HS-5 (cell line): ENCODE measurements around the gene MUC4.
"Not testable (repeated sequence)": the region's sequence is repeated elsewhere in the genome, so short reads cannot be mapped to it uniquely, and the experiment has no call there.

Experiments
- DNase-seq: peaks from one replicate; pipeline ENCODE4 v3.0.0-alpha.2; 2012; ENCODE audit warnings: low read depth

The MUC4 gene

DNA sequence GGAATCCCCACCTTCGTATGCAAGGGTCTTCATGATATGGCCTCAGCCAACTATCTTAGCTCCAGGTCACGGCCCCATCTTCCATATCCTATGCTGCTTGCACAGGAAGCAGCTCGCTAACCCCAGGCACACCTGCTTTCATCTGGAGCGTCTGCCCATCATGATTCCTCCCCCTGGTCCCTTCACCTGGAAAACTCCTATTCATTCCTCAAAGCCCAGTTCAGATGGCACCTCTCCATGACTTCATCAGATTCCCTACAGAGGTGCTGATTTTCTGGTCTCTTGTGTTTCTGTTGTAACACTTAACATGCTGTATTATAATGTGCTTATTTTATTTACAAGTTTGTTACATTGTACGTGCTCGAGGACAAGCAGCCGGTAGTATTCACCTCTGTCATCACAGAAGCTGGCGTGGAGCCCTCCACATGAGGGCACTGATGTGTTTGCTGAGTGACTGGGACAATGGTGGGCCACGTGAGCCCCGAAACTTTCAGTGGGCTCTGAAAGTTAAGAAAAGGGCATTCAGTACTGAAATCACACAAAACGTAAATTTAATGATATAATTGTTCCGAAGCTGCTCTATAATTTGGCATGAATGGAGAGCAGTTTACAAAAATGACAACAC, 74.8 kb downstream of the MUC4 start:
- DNase-seq = no peak

DNA sequence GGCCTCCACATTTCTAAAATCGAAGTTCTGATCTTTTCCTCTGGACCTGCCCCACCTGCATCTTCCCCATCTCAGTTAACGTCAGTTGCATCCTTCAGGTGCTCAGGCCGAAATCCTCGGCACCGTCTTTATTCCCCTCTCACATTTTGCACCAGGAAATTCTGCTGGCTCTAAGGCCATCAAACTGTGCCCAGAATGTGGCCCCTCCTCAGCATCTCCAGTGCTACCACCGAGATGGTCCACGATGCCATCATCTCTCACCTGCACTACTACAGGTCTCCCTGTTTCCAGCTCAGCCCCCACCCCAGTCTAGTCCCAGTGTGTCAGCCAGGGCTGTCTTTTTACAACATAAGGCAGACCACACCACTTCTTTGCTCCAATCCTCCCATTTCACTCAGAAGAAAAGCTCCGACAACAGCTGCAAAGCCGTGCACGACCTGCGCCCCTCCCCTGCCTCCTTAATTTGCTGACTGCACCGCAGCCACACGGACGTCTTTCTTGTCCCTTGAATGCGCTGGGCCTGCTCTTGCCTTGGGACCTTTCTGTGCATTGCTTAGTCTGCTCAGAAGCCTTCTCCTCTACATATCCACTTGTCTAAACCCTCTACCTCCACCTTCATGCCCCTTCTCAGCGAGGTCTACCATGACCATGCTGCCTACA, 76.6 kb downstream of the MUC4 start:
- DNase-seq = no peak

- no peak for DNase-seq
Observed at GRCh38 chr3:195732940-195733339, 78.8 kb downstream of the MUC4 start.

- DNase-seq = no peak
Observed at GRCh38 chr3:195731356-195731905, 80.3 kb downstream of the MUC4 start.

- no peak for DNase-seq
Observed at GRCh38 chr3:195729476-195730251, 82.1 kb downstream of the MUC4 start.

GRCh38 chr3:195728789-195729188, 82.9 kb downstream of the MUC4 start:
- not testable (repeated sequence) for DNase-seq

GRCh38 chr3:195727606-195728195, 84.0 kb downstream of the MUC4 start:
- DNase-seq = no peak

DNA sequence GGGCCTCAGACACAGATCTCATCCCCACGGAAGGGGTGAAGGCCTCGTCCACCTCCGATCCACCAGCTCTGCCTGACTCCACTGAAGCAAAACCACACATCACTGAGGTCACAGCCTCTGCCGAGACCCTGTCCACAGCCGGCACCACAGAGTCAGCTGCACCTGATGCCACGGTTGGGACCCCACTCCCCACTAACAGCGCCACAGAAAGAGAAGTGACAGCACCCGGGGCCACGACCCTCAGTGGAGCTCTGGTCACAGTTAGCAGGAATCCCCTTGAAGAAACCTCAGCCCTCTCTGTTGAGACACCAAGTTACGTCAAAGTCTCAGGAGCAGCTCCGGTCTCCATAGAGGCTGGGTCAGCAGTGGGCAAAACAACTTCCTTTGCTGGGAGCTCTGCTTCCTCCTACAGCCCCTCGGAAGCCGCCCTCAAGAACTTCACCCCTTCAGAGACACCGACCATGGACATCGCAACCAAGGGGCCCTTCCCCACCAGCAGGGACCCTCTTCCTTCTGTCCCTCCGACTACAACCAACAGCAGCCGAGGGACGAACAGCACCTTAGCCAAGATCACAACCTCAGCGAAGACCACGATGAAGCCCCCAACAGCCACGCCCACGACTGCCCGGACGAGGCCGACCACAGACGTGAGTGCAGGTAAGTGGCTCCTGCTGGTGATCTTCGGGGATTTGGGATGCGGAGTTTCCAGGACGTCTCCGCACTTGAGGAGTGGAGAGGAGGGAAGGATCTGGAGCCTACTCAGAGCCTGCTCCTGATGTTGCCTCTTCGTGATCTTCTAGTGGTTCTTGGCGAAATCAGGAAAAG, 85.6 kb downstream of the MUC4 start:
- not testable (repeated sequence) for DNase-seq

- DNase-seq = not testable (repeated sequence)
Observed at GRCh38 chr3:195724363-195724762, 87.4 kb downstream of the MUC4 start.

- DNase-seq = not testable (repeated sequence)
Observed at GRCh38 chr3:195722996-195723345, 88.8 kb downstream of the MUC4 start.

GRCh38 chr3:195722139-195722995, 89.4 kb downstream of the MUC4 start:
- not testable (repeated sequence) for DNase-seq

DNA sequence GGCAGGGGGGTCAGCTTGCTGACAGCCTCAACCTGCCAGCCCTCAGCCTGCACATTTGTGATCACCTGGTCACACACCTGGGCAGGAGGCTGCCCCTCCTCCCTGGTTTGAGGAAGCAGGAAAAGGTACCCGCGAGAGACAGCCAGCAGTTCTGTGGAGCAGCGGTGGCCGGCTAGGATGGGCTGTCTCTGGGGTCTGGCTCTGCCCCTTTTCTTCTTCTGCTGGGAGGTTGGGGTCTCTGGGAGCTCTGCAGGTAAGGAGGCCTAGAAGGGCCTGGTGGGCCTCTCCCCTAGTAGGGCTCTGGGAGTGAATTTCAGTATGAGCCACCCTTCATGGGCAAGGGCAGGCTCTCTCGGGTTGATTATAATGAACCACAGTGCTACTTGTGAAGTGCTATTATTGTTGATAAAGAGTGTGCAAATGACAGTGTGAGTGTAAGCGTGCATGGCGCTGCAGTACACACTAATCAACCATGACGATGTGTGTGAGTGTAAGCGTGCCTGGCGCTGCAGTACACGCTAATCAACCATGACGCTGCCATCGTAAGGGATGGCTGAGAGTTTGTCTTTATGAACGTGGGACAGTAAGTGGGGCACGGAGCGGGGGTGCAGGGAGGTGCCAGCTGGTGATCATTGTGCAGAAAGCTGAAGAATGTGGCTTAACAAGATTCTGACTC, 90.8 kb downstream of the MUC4 start, which contains the start of gene MUC20:
MUC20 (plus strand) TSS at position 148 of the 676 bp plus-strand sequence; CDS start at position 178, 30 bp downstream.
- DNase-seq = not testable (repeated sequence)

DNA sequence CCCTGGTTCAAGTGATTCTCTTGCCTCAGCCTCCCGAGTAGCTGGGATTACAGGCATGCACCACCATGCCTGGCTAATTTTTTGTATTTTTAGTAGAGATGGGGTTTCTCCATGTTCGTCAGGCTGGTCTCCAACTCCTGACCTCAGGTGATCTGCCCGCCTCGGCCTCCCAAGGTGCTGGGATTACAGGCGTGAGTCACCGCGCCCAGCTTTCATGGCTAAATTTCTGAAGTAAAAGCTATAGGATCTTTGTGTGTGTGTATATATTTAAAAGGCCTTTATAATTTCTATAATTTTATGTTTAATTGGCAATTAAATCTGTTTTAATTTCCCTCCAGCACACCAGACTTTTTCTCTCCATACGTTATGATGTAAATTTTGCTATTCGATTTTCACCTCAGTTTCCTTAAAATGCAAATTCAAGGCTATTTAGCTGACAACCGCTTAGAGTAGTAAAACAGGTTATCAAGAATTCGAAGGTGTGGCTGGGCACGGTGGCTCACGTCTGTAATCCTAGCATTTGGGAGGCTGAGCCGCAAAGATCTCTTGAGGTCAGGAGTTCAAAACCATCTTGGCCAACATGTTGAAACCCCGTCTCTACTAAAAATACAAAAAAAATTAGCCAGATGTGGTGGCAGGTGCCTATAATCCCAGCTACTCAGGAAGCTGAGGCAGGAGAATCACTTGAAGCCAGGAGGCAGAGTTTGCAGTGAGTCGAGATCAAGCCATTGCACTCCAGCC, 92.0 kb downstream of the MUC4 start:
- not testable (repeated sequence) for DNase-seq

GRCh38 chr3:195718477-195718984, 93.2 kb downstream of the MUC4 start:
- DNase-seq = no peak

- no peak for DNase-seq
Observed at GRCh38 chr3:195717852-195718476, 93.8 kb downstream of the MUC4 start.

DNA sequence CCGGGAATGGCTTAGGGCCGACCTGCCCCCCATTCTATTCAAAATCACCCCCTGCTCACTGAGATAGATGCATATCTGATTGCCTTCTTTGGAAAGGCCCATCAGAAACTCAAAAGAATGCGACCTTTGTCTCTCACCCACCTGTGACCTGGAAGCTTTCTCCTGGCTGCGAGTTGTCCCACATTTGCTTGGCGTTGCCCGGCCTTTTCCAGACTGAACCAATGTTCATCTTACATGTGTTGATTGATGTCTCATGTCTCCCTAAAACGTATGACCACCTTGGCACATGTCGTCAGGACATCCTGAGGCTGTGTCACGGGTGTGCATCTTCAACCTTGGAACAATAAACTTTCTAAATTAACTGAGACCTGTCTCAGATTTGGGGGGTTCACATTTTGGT, 94.3 kb downstream of the MUC4 start:
- no peak for DNase-seq

GRCh38 chr3:195715583-195716266, 96.0 kb downstream of the MUC4 start:
- DNase-seq = no peak

DNA sequence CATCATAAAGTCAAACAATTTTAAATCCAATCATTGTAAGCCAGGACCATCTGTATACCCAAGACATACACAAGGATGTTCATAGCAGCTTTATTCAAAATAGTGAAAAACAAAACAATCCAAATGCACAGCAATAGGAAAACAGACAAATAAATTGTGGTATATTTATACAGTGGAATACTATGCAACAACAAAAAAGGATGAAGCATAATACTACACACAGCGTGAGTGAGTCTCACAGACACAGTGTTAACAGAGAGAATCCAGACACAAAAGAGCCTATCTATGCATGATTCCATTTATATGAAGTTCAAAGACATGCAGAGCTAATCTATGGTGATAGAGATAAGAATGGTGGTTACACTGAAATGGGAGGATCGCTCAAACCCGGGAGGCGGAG, 96.6 kb downstream of the MUC4 start:
- no peak for DNase-seq
